GM12801 (cell line): ENCODE measurements around the gene SCNN1B.

Source experiments
- CTCF ChIP-seq: IDR thresholded peaks from one replicate; pipeline ENCODE4 v1.5.1; 2011; ENCODE audit warnings: control low read depth; ENCODE audit not compliant: insufficient read length; ENCODE audit errors: extremely low read depth

Gene SCNN1B

GRCh38 chr16:23267647-23268046 lies 34.5 kb upstream of the SCNN1B start:
- no peak for TF ChIP-seq CTCF

GRCh38 chr16:23268561-23268960 lies 33.5 kb upstream of the SCNN1B start:
- no peak for TF ChIP-seq CTCF

GRCh38 chr16:23269248-23269953 lies 32.7 kb upstream of the SCNN1B start:
- no peak for TF ChIP-seq CTCF

- no peak for TF ChIP-seq CTCF
Observed at GRCh38 chr16:23270654-23271053, 31.4 kb upstream of the SCNN1B start.

- no peak for TF ChIP-seq CTCF
Observed at GRCh38 chr16:23274968-23275367, 27.1 kb upstream of the SCNN1B start.

- no peak for TF ChIP-seq CTCF
Observed at GRCh38 chr16:23276821-23277220, 25.3 kb upstream of the SCNN1B start.

- no peak for TF ChIP-seq CTCF
Observed at GRCh38 chr16:23278031-23278430, 24.1 kb upstream of the SCNN1B start.
